ENCODE results near the gene CACNA1C. TPM values are rescaled to one million over a fixed set of nuclear protein-coding genes. Genes with fewer than 3 reads are reported as not detected.

Gene CACNA1C
- total and polyA plus RNA-seq, 2 of the 4 experiments (the other 2 are of a cell fraction) = 1.6 to 2.6 TPM

DNA sequence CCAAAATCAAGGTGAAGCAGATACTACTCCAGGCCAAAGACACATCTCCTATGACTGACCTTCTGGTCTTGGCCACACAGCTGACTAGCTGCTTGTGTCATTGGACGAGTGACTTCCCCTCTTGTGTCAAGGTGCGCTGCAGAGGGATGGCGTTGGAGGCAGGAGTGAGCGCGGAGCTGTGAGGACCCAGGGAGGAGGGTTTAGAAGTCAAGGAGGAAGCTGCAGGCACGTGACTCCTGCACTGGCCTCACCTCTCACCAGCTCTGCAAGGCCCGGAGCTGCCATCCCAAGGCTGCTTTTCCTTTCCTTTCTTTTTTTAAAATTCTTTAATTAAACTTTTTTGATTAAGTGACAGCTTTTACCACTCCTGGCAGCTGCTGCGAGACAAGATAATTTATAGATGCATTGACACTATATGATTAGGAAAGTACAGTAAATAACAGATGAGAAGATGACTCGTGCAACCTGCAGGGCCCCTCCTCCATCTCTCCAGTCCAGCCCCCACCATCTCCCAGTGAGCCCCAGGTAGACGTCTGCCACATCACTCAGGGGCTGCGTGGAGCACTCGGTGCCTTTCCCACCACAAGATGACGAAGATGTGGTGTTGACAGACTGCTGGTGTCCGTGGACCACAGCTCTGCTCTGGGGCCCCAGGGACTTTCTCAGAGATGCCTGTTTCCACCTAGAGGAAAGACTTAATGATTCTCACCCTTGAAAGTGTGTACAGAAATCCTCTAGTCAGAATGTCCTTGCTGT lies 350.6 kb downstream of the CACNA1C start:
- no TSS peak for BruUV-seq (replicated peaks)
- Histone ChIP-seq H3K4me1 (ENCODE audit: control insufficient read depth, insufficient read depth, low read length) (peaks cover 3% of the 10 kb centered on the region; the same call in 1 of the 2 replicates), H4K20me1 (ENCODE audit: insufficient read depth, low read length) (no peaks in the 10 kb centered on the region), H3K27me3 (ENCODE audit: control insufficient read depth, insufficient read depth, low read length) (no peaks in the 10 kb centered on the region), H4K91ac (ENCODE audit: insufficient read depth, low read depth, low read length) (no peak overlapping the region), H3K56ac (ENCODE audit: extremely low read depth, insufficient read depth, low read length) (no peak overlapping the region), H2BK15ac (ENCODE audit: low read depth, low read length) (no peak overlapping the region), H3K9ac (ENCODE audit: low read depth, low read length) (no peak overlapping the region), H3K4me2 (ENCODE audit: low read depth, low read length) (no peak overlapping the region), H3K18ac (ENCODE audit: low read depth, low read length) (no peak overlapping the region), H3K9me1 (ENCODE audit: insufficient read depth, low read length) (peaks cover 4% of the 10 kb centered on the region; the same call in 1 of the 2 replicates), H3K4ac (ENCODE audit: low read depth, low read length) (no peak overlapping the region), H4K8ac (ENCODE audit: low read depth in 2 of 2, low read length in 2 of 2) (no peak overlapping the region), H4K5ac (ENCODE audit: low read depth, low read length) (no peak overlapping the region), H3K79me1 (ENCODE audit: low read depth in 1 of 2, low read length in 2 of 2) (no peaks in the 10 kb centered on the region), H3K23ac (ENCODE audit: low read depth, low read length) (no peak overlapping the region), H3K14ac (replicated peaks; ENCODE audit: low read depth, low read length) (no peak overlapping the region), H2AK9ac (replicated peaks; ENCODE audit: low read depth, low read length, poor library complexity) (no peak overlapping the region), H3K9me3 (ENCODE audit: control insufficient read depth, insufficient read depth, low read length) (no peaks in the 10 kb centered on the region), H2BK5ac (ENCODE audit: low read depth, low read length, poor library complexity, severe bottlenecking) (no peak overlapping the region), H3K4me3 (ENCODE audit: insufficient read depth, low read depth, low read length) (no peak overlapping the region), H2AFZ (replicated peaks; ENCODE audit: low read length, poor library complexity) (no peak overlapping the region), H2AK5ac (ENCODE audit: low read depth, low read length) (no peak overlapping the region), H3K36me3 (ENCODE audit: control insufficient read depth, insufficient read depth, low read length) (no peaks in the 10 kb centered on the region), H3K27ac (ENCODE audit: insufficient read depth, low read length) (no peak overlapping the region), H2BK20ac (ENCODE audit: low read depth, low read length) (no peak overlapping the region), H2BK120ac (ENCODE audit: low read depth, low read length) (no peak overlapping the region)
- in situ Hi-C loops (cut with MboI; ENCODE audit: low sequenced_read_pairs) (no loop called here), dilution Hi-C loops (cut with HindIII; ENCODE audit: low sequenced_read_pairs, unreplicated experiment) (no loop called here), intact Hi-C loops (cut with micrococcal nuclease) (no loop called here)
- ATAC-seq (ENCODE audit: low read depth) = no peak
- 92% methylated on average over 5 of the region's 14 CpGs; no CpG with 5 or more reads in 1 of the 2 experiments for WGBS, 2 experiments (ENCODE audit: extremely low coverage in 2 of 2, insufficient read length in 1 of 2)
- ChIA-PET CTCF (no interaction called here), POLR2A (ENCODE audit: unreplicated experiment) (no interaction called here)
- TF ChIP-seq RAD21 (IDR thresholded peaks at IDR 0.05; ENCODE audit: low read length) (no peak), RFX5 (IDR thresholded peaks at IDR 0.05; ENCODE audit: low read depth, low read length) (no peak), CEBPB (IDR thresholded peaks at IDR 0.05; ENCODE audit: low read depth, low read length) (no peak), NFE2L2 (IDR thresholded peaks at IDR 0.05; ENCODE audit: low read depth, low read length) (no peak), MAFK (IDR thresholded peaks at IDR 0.05; ENCODE audit: low read depth, low read length) (no peak), BHLHE40 (IDR thresholded peaks at IDR 0.05; ENCODE audit: low read depth, low read length) (no peak), RCOR1 (IDR thresholded peaks at IDR 0.05; ENCODE audit: insufficient replicate concordance, low read length) (no peak), SMC3 (IDR thresholded peaks at IDR 0.05; ENCODE audit: low read depth, low read length) (no peak), CHD1 (IDR thresholded peaks at IDR 0.05; ENCODE audit: low read depth, low read length) (no peak), MXI1 (IDR thresholded peaks at IDR 0.05; ENCODE audit: borderline replicate concordance, low read depth, low read length) (no peak), MAZ (IDR thresholded peaks at IDR 0.05; ENCODE audit: borderline replicate concordance, low read depth, low read length) (no peak), FOS (IDR thresholded peaks at IDR 0.05; ENCODE audit: low read depth, low read length) (no peak), POLR2A (IDR thresholded peaks at IDR 0.05; ENCODE audit: low read depth, low read length) (no peak)
- TF ChIP-seq, protein P1, sequence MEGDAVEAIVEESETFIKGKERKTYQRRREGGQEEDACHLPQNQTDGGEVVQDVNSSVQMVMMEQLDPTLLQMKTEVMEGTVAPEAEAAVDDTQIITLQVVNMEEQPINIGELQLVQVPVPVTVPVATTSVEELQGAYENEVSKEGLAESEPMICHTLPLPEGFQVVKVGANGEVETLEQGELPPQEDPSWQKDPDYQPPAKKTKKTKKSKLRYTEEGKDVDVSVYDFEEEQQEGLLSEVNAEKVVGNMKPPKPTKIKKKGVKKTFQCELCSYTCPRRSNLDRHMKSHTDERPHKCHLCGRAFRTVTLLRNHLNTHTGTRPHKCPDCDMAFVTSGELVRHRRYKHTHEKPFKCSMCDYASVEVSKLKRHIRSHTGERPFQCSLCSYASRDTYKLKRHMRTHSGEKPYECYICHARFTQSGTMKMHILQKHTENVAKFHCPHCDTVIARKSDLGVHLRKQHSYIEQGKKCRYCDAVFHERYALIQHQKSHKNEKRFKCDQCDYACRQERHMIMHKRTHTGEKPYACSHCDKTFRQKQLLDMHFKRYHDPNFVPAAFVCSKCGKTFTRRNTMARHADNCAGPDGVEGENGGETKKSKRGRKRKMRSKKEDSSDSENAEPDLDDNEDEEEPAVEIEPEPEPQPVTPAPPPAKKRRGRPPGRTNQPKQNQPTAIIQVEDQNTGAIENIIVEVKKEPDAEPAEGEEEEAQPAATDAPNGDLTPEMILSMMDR (conservative IDR thresholded peaks at IDR 0.05; ENCODE audit: low read depth, low read length) = no peak
- TF ChIP-seq, protein P2, sequence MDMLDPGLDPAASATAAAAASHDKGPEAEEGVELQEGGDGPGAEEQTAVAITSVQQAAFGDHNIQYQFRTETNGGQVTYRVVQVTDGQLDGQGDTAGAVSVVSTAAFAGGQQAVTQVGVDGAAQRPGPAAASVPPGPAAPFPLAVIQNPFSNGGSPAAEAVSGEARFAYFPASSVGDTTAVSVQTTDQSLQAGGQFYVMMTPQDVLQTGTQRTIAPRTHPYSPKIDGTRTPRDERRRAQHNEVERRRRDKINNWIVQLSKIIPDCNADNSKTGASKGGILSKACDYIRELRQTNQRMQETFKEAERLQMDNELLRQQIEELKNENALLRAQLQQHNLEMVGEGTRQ (IDR thresholded peaks at IDR 0.05; ENCODE audit: low read depth, low read length) = no peak
- TF ChIP-seq, protein P3, sequence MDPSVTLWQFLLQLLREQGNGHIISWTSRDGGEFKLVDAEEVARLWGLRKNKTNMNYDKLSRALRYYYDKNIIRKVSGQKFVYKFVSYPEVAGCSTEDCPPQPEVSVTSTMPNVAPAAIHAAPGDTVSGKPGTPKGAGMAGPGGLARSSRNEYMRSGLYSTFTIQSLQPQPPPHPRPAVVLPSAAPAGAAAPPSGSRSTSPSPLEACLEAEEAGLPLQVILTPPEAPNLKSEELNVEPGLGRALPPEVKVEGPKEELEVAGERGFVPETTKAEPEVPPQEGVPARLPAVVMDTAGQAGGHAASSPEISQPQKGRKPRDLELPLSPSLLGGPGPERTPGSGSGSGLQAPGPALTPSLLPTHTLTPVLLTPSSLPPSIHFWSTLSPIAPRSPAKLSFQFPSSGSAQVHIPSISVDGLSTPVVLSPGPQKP (IDR thresholded peaks at IDR 0.05; ENCODE audit: borderline replicate concordance, low read depth, low read length) = no peak
- no peak for DNase-seq

Measured in IMR-90 (cell line).